NCI-H146 treated with DMSO at 0.1 percent for 48 hours (cell line): ENCODE results near the gene EPHX1.
"Not testable (repeated sequence)": the region's sequence is repeated elsewhere in the genome, so short reads cannot be mapped to it uniquely, and the experiment has no call there.

ENCODE experiments used
- DNase-seq: peaks from one replicate; lab custom pipeline; 2025; ENCODE audit not compliant: unreplicated experiment; lab: John Stamatoyannopoulos, UW

Gene EPHX1

GRCh38 chr1:225880222-225880588 lies 70.3 kb downstream of the EPHX1 start:
- no peak for DNase-seq

GRCh38 chr1:225880636-225881035 lies 70.7 kb downstream of the EPHX1 start:
- no peak for DNase-seq

GRCh38 chr1:225881081-225881958 lies 71.4 kb downstream of the EPHX1 start:
- DNase-seq: no peak

GRCh38 chr1:225881959-225882693 lies 72.2 kb downstream of the EPHX1 start, which contains the start of gene TMEM63A:
TSS of gene TMEM63A (minus strand) at chr1:225882380. CDS start at chr1:225877580, 4,800 bp downstream.
- DNase-seq: no peak

GRCh38 chr1:225882694-225883615 lies 73.0 kb downstream of the EPHX1 start:
- DNase-seq: peak; percentile 18

- DNase-seq: no peak
Measured at GRCh38 chr1:225883616-225884265, 73.8 kb downstream of the EPHX1 start.

- DNase-seq: no peak
Measured at GRCh38 chr1:225885336-225885735, 75.4 kb downstream of the EPHX1 start.

- no peak for DNase-seq
Measured at GRCh38 chr1:225886159-225887029, 76.5 kb downstream of the EPHX1 start.

GRCh38 chr1:225887030-225887314 lies 77.0 kb downstream of the EPHX1 start:
- DNase-seq: no peak

- not testable (repeated sequence) for DNase-seq
Measured at GRCh38 chr1:225887554-225888288, 77.8 kb downstream of the EPHX1 start.

- no peak for DNase-seq
Measured at GRCh38 chr1:225888289-225888897, 78.5 kb downstream of the EPHX1 start.

- no peak for DNase-seq
Measured at GRCh38 chr1:225888898-225889601, 79.1 kb downstream of the EPHX1 start, which contains the start of gene LEFTY1. TSS of gene LEFTY1 (minus strand) at chr1:225889146. CDS start at chr1:225889066, 80 bp downstream.

- no peak for DNase-seq
Measured at GRCh38 chr1:225889743-225890142, 79.8 kb downstream of the EPHX1 start.

- DNase-seq: no peak
Measured at GRCh38 chr1:225890346-225891228, 80.7 kb downstream of the EPHX1 start.

GRCh38 chr1:225891229-225891972 lies 81.5 kb downstream of the EPHX1 start:
- DNase-seq: no peak

GRCh38 chr1:225892307-225892706 lies 82.4 kb downstream of the EPHX1 start:
- DNase-seq: no peak
